IPS DF 6.9 (cell line): ENCODE data around the gene PHTF2.
"Not testable (repeated sequence)": the region's sequence is repeated elsewhere in the genome, so short reads cannot be mapped to it uniquely, and the experiment has no call there.

Source experiments
- DNase-seq: peaks from one replicate; pipeline ENCODE4 v3.0.0-alpha.2; 2013; ENCODE audit warnings: low read depth, low spot score
- H3K27ac ChIP-seq: one replicate; pipeline ENCODE4 v1.5.1; 2013; ENCODE audit warnings: low read length, control low read depth
- H3K27me3 ChIP-seq: 2 replicates; pipeline ENCODE4 v1.6.1; 2013; ENCODE audit warnings: mild to moderate bottlenecking, low read length; ENCODE audit not compliant: control insufficient read depth, insufficient read depth
- H3K36me3 ChIP-seq: 2 replicates; pipeline ENCODE4 v1.6.1; 2013; ENCODE audit warnings: low read length; ENCODE audit not compliant: control insufficient read depth, insufficient read depth
- H3K4me1 ChIP-seq: 2 replicates; pipeline ENCODE4 v1.6.1; 2013; ENCODE audit warnings: low read length; ENCODE audit not compliant: control insufficient read depth, insufficient read depth
- H3K4me3 ChIP-seq: 2 replicates; pipeline ENCODE4 v1.5.1; 2013; ENCODE audit warnings: mild to moderate bottlenecking, low read length
- H3K9me3 ChIP-seq: 2 replicates; pipeline ENCODE4 v1.6.1; 2013; ENCODE audit warnings: low read length, inconsistent platforms; ENCODE audit not compliant: control insufficient read depth, insufficient read depth
- whole genome bisulfite sequencing: extraction: QIAGEN DNeasy Blood & Tissue Kit; methylation state at CpG from one replicate; pipeline ENCODE4 v1.1.7; 2013; ENCODE audit warnings: mixed read lengths, missing lambda C conversion rate; ENCODE audit not compliant: insufficient read length, insufficient coverage; 5-methylcytosine and 5-hydroxymethylcytosine counted together

The PHTF2 gene

GRCh38 chr7:77983973-77984372, 185.4 kb downstream of the PHTF2 start:
- H3K4me1 ChIP-seq: 0 out of 2 replicates have a peak, but pooled peaks cover 3% of the 10 kb centered on the region
- no peaks in the 10 kb centered on the region for H3K27me3 ChIP-seq
- H3K27ac ChIP-seq: no peak overlapping the region
- no peaks in the 10 kb centered on the region for H3K36me3 ChIP-seq
- no CpG with 5 or more reads among the region's 4 CpGs for WGBS
- no peak for DNase-seq
- H3K4me3 ChIP-seq: no peak overlapping the region
- no peaks in the 10 kb centered on the region for H3K9me3 ChIP-seq

DNA sequence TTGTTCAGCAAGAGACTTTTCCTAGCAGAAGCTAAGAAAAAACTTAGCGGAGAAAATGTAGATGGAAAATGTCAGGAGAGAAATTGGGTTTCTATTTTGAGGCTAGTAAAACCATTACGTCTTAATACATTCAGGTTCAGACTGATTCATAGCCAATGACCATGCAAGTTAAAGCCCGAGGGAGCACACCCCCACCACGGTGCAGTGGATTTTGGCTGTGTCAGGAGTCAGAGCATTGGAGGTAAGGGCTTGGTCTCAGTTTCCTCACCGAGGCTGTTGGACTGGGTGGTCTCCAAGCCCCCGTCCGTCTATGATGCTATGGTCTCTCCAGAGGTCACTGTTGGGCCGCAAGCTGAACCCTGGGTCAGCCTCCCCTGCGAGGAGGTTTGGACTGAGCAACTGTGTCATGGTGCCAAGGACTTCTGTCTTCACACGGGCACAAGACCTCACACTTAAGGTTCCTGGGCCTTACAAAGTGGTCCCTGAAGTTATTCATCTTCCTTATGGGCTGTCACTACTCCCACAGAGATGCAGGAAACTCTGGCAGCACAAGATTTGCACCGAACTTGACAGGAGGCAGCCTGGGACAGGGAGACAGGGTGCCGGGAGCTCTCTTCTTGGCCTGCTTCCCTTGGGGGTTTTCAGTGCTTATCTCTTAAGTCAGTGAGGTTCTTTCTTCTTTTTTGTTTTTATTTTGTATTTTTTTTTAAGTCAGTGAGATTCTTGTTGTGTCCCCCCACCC, 186.8 kb downstream of the PHTF2 start:
- Histone ChIP-seq H3K4me1 (peaks cover 1% of the 10 kb centered on the region; the same call in 1 of the 2 replicates), H3K9me3 (no peaks in the 10 kb centered on the region), H3K36me3 (no peaks in the 10 kb centered on the region), H3K27me3 (no peaks in the 10 kb centered on the region), H3K4me3 (no peak overlapping the region), H3K27ac (no peak overlapping the region)
- no peak for DNase-seq
- WGBS: no CpG with 5 or more reads among the region's 12 CpGs

DNA sequence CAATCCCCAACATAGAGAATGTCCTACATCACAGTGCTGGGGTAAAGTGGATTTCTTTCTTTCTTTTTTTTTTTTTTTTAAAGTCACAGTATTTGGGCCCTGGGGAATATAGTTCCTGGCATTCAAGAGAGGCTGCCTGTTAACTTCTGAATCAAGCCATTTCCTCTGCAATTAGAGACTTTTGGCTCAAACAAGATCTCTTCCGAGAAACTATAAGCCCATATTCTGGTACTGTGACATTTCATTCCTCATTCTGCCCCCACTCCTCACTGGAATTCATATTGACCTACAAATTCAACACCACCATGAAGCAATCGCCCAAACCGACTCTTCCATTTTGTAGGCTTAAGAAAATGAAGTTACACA, 187.4 kb downstream of the PHTF2 start:
- Histone ChIP-seq H3K4me1 (peaks cover 1% of the 10 kb centered on the region; the same call in 1 of the 2 replicates), H3K4me3 (no peak overlapping the region), H3K36me3 (no peaks in the 10 kb centered on the region), H3K9me3 (no peaks in the 10 kb centered on the region), H3K27me3 (no peaks in the 10 kb centered on the region), H3K27ac (no peak overlapping the region)
- WGBS: no CpG with 5 or more reads among the region's 3 CpGs
- DNase-seq: no peak

GRCh38 chr7:77989981-77990566, 191.5 kb downstream of the PHTF2 start:
- WGBS: no CpG with 5 or more reads among the region's 6 CpGs
- DNase-seq: peak; percentile 27
- Histone ChIP-seq H3K27me3 (no peaks in the 10 kb centered on the region), H3K4me1 (no peaks in the 10 kb centered on the region; the same call in 1 of the 2 replicates), H3K36me3 (no peaks in the 10 kb centered on the region), H3K27ac (no peak overlapping the region), H3K9me3 (no peaks in the 10 kb centered on the region), H3K4me3 (no peak overlapping the region)

DNA sequence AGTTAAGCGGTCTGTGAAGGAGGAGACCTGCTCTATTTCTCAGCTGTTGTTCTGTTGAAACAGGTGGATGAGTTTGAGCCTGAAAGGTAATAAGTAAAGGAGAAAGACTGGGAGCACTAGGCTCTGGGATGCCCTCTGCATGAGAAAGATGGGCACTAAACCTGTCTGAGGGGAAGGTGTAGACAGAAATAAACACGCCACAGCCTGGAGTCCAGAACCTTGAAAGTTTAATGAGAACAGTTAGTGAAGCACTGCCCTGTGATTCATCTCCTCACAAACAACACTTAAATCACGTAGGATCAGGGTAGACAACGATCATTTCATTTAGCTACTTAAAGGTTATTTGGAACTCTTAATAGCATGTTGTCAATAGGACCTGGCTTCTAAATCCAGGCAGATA, 193.1 kb downstream of the PHTF2 start:
- no CpG with 5 or more reads among the region's 4 CpGs for WGBS
- DNase-seq: no peak
- Histone ChIP-seq H3K27me3 (no peaks in the 10 kb centered on the region), H3K4me3 (no peak overlapping the region), H3K4me1 (no peaks in the 10 kb centered on the region; the same call in 1 of the 2 replicates), H3K27ac (no peak overlapping the region), H3K36me3 (no peaks in the 10 kb centered on the region), H3K9me3 (no peaks in the 10 kb centered on the region)

DNA sequence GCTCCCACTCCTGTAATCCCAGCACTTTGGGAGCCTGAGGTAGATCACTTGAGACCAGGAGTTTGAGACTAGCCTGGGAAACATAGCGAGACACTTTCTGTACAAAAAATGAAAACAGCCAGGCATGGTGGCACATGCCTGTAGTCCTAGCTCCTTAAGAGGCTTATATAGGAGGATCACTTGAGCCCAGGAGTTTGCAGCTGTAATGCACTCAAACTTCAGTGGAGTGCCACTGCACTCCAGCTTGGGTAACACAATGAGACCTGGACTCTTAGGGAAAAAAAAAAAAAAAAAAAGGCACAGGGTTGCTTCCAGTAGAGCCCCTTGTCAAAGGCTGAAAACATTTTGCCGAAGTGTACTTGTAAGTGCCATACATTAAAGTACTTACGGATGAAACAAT, 195.3 kb downstream of the PHTF2 start:
- Histone ChIP-seq H3K36me3 (no peaks in the 10 kb centered on the region), H3K27me3 (no peaks in the 10 kb centered on the region), H3K4me3 (no peak overlapping the region), H3K9me3 (no peaks in the 10 kb centered on the region), H3K27ac (no peak overlapping the region), H3K4me1 (no peaks in the 10 kb centered on the region; the same call in 1 of the 2 replicates)
- WGBS: no CpG with 5 or more reads among the region's 3 CpGs
- no peak for DNase-seq

DNA sequence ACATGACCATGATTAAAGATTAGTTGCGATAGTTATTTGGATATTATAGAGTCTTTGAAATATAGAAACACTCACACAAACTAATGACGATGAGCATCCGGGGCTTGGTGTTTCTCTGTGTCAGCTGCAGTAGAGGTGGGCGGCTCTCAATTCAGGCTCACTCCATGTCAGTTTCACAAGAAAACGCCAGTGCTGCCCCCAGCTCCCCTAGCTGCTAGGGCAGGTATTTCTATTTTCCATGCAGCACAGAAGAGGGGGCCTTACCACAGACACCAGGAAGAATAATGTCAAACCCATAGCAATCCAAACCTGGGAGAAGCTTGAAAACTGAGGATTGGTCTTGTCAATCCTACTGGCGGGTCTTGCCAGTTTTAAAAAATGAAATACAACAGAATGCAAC, 197.1 kb downstream of the PHTF2 start:
- no peaks in the 10 kb centered on the region for H3K27me3 ChIP-seq
- H3K36me3 ChIP-seq: no peaks in the 10 kb centered on the region
- no peaks in the 10 kb centered on the region for H3K4me1 ChIP-seq
- H3K27ac ChIP-seq: no peak overlapping the region
- no CpG with 5 or more reads among the region's 6 CpGs for WGBS
- no peak for DNase-seq
- no peak overlapping the region for H3K4me3 ChIP-seq
- no peaks in the 10 kb centered on the region for H3K9me3 ChIP-seq

DNA sequence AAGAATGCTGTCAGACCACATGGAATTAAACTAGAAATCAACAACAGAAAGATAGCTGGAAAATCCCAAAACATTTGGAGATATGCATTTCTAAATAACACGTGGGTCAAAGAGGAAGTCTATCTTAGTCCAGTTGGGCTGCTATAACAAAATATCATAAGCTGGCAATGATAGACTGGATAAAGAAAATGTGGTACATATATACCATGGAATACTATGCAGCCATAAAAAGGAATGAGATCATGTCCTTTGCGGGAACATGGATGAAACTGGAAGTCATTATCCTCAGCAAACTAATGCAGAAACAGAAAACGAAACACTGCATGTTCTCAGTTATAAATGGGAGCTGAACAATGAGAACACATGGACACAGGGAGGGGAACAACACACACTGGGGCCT, 200.6 kb downstream of the PHTF2 start:
- not testable (repeated sequence) for H3K27me3 ChIP-seq, H3K36me3 ChIP-seq, DNase-seq, H3K4me3 ChIP-seq, H3K27ac ChIP-seq, H3K4me1 ChIP-seq, H3K9me3 ChIP-seq
- no CpG with 5 or more reads among the region's 3 CpGs for whole genome bisulfite sequencing

DNA sequence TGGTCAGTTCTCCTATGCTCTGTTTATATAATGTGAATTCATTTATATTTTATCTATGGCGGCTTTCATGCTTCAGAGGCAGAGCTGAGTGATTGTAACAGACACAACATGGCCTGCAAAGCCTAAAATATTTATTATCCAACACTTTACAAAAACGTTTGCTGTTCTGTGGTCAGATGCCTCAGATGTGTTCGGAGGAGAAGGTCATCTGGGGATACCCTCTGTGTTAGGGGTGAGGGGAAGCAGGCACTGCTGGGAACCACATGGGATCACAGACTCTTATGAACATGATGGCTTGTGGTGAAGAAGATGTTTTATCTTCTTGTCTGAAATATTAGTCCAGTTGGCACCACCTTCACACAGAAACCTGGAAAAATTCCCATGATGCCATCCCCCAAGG, 203.4 kb downstream of the PHTF2 start:
- no peak overlapping the region for H3K4me3 ChIP-seq
- H3K27ac ChIP-seq: no peak overlapping the region
- no peaks in the 10 kb centered on the region for H3K9me3 ChIP-seq
- no peaks in the 10 kb centered on the region for H3K27me3 ChIP-seq
- H3K36me3 ChIP-seq: no peaks in the 10 kb centered on the region
- no peaks in the 10 kb centered on the region for H3K4me1 ChIP-seq
- WGBS: no CpG with 5 or more reads among the region's 3 CpGs
- DNase-seq: no peak

DNA sequence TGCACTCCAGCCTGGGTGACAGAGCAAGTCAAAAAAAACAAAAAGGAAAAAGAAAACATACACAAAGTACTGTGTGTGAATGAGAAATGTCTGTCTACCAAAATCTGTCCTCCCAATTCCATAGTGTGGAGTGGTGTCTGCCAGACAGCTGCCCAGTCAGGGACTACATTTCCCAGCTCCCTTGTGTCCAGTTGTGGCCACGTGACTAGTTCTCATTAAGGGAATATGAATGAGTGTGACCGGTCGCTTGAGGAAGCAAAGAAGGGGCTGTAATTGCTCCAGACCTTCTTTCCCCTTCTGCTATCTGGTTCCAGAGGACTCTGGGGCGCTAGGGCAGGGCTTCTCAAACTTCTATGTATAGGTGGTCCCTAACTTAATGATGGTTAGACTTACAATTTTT, 204.1 kb downstream of the PHTF2 start:
- H3K27ac ChIP-seq: no peak overlapping the region
- H3K9me3 ChIP-seq: no peaks in the 10 kb centered on the region
- H3K36me3 ChIP-seq: no peaks in the 10 kb centered on the region
- no peaks in the 10 kb centered on the region for H3K4me1 ChIP-seq
- no peak overlapping the region for H3K4me3 ChIP-seq
- no CpG with 5 or more reads among the region's 4 CpGs for WGBS
- DNase-seq: no peak
- no peaks in the 10 kb centered on the region for H3K27me3 ChIP-seq
